GM19324 (cell line): Measurements from ENCODE around the gene VWC2L.

Experiments
- ATAC-seq: cut with Tn5 transposase; IDR thresholded peaks from one replicate; pipeline ENCODE4 v1.9.1; 2021; ENCODE audit warnings: mild to moderate bottlenecking, moderate library complexity; ENCODE audit not compliant: unreplicated experiment, low FRiP score

Gene VWC2L

DNA sequence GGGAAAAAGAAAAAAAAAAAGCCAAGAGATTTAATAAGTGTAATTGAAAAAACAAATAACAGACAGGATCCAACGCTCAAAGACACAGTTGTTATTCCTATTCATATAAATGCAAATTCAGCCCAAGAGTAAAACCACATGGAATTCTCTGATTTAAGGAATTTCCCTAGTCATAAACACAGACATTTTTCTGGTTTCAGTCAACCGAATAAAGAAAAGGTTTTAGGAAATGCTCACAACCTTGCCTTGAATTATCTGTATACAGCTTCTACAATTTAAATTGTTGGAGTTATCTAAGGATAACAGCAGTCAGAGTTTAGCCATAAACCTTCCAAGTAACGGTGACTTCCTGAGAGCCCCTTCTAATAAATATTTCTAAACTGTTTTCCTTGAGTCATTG, 122.7 kb downstream of the VWC2L start:
- ATAC-seq, result no peak

DNA sequence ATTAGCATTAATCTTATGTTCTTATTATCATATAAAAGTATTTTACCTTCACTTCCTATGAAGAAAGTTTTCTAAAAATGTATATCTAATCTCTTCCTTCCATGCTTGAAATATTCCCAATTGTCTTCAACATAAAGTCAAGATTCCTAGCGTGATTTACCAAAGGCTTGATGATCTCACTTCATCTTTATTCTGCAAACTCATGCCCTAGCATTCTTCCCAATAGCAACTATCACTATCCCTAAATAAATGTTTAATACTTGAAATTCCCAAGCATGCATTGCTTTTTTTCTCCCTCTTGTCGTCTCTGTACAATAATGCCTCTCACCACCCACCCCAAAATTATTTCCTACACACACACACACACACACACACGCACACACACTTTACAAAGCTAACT, 125.8 kb downstream of the VWC2L start:
- ATAC-seq, result no peak

DNA sequence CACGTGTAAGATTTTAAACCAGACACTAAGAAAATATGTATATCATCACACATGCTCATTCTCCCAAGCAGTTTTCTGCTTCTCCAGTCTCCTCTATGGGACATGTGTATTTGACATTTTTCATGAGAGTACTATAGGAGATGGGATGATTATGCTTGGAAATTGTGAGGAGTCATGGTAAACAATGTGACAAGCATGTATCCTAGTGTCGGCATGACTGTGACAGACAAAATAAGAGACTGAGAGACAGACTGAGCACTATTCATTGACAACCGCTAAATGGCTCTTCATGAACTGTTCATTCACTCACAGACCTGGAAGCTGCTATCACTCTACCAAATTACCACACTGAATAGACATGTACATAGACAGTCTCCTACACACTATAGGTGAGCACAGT, 127.1 kb downstream of the VWC2L start:
- ATAC-seq, result no peak

DNA sequence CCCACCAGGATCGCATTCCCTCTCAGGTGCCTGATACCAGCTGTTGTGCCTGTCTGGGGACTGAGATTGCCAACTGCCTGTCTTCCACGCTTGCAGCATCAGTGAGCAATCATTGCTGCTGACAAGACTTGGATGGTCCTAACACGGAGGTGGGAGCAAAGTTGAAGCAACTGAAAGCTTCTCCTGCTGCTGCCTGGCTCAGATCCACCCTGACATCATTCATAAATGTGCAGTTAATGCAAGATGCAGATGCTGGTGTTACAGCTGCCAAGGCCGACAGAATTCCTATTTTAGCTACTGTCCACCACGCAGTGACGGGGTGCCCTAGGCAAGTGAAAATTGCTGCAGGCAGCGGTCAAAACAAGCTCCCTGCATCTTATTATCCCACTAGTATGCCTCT, 131.4 kb downstream of the VWC2L start:
- no peak for ATAC-seq

DNA sequence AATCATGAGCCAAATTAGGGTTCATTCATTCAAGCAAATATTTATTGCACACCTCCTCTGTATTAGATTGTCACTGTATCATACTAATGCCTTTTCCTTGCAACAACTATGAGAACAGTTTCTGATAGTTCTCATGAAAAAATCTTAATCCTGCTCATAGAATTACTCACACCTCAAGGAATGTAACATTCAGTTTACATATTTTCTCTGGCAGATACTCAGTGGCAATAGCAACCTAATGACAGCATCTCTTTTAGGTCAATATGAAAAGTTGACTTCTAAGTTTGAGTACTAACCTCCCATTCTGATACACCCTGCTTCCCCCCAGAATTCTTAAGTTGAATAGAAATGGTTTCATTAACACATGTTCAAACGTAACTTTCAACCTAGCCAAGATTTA, 132.0 kb downstream of the VWC2L start:
- no peak for ATAC-seq

DNA sequence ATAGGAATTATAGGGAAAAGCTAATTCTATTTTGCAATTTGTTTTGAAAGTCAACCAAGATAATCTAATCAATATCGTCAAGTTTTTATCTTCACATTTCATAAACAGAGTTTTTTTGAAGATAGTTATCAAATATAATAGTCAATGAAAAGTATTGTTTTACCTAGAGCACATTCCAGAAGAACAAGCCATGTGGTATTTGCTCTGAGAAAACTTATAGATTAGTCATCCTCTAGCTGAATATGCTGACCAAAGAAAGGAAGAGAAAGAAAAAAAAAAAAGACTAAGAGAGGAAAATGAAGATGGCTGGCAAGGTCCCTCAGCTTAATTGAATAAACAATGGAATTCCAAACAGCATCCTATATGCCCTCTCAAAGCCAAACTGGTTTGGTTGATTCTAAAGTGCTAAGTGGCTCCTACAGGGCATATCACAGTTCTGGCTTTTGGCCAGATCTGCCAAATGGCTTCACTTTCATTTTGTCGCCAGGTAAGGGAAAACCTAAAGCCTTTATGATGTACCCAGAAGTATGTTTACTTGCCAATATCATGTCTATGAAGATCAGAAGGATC, 132.6 kb downstream of the VWC2L start:
- no peak for ATAC-seq

DNA sequence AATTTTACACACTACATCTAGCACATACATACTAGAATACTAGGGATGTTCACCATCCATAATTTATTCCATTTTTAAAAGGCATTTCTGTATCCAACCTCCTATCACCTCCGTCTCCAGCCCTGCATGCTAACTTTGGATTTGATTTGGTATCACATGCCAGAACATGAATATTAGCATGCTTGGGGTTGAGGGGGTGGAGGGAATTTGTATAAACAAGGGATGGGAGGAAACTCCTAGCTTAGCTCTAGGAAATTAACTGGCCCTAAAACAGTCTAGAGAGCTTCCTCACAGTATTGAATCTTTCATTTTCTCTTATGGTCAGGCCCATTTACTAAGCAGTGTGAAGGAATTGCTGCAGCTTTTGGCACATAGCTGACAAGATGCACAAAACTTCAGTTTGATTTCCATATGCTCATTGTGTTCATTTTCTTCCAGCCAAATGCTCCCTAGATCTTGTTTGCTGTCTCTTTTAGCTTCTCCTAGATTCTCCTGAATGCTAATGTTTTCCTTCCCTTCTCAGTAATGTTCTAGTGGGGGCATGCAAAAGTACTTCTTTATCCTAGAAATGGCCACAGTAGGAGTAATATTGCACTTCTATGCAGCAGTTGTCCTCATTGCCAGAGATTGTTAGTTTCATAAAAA, 135.2 kb downstream of the VWC2L start:
- no peak for ATAC-seq

DNA sequence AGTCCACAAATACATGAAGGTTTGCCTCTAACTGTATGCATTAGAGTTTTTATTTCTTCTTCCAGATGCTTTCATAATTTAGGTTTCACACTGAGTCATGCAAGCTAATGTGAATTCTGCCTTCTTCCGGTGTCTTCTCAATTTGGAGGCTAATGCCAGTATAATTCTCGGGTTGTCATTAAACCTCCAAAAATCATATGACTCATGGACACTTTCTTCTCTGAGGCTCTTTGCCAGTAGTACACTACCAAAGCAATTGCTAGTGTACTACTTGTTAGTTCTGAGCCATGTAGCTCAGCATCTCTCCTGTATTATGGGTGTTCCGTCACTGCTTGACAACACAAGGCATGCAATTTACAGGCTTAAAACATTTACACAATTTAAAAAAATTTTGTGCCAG, 137.1 kb downstream of the VWC2L start:
- no peak for ATAC-seq

DNA sequence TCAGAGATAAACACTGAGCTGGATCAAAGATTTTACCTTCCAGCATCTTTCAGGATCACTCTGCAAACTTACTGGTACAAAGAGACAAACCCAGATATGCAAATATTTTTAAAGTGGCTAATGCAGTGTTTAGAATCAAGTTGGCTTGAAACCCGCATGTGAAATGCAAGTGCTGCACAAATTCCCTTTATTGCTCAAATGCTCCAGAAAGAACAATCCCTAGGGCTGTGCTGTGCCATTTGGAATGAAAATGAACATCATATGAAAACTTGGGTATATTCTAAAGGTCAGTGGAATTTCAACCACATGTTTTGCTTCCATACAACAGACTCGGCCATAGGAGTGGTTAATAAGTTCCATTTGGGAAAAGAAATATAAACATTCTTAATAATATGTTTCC, 139.1 kb downstream of the VWC2L start:
- ATAC-seq, result no peak

DNA sequence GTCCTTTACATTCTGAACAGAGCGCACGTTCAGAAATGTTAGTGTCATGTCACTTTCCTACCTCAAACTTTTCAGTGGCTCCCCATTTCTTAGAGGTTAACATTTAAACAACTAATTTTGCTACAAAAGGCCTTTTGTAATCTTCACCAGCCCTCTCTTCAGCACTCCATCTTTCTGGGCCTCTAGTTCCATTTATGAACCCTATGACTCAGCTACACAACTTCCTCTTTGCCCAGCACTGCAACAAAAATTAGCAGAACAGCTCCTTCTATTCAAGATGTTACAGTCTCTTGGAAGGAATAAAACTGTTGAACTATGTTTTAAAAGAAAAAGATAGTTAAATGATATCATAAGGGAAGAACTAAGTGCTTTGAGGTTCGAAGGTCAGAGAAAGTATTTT, 139.9 kb downstream of the VWC2L start:
- no peak for ATAC-seq

DNA sequence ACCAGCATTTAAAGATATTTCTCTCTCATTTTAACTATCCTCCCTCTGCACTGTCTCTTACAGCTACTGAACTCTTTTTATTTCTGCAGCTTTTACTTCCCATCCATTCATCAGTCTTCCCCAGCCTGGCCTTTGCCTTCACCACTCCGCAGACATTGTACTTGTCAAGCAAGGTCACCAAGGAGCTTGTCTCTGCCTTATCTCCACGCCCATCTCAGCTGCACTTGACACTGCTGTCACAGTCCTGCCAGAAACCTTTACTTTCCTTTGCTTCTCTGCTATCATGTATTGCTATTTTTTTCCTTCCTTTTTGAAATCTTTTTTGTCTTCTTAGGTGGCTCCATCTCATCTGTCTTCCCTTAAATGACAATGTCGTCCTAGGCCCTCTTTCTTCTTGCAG, 147.0 kb downstream of the VWC2L start:
- no peak for ATAC-seq

DNA sequence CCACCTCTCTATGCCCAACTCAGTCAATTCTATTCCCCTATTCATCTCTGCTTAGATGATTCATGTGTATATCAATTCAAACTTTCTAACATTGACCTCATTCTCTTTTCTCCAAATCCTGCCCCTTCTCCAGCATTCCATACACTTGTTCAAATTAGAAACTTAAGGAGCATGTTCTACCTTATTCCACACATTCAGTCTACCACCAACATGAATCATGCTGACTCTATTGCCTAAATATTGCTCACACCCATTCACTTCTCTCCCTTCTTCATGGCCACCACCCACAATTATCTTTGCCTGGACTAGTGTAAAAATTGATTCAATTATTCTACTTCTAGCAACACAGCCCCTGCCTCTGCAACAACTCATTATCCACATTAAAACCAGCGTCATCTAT, 147.5 kb downstream of the VWC2L start:
- ATAC-seq, result no peak

DNA sequence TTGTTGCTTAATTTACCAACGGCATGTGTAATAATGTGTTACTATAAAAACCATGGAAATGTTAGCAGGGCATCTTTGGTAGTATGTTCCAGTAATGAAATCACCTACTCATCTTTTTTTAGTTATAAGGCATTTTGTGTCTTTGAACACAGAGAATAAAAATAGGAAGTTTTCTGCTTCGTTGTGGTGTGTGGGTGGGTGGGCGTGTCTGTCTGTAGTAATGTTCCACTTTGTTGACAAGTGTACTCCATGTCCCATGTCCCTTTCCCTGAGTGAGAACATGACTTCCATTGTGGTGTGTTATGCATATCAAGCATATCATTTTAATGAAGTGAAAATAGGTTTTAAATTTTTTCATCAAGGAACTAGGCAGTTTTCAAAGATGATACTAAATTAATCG, 149.3 kb downstream of the VWC2L start:
- ATAC-seq, result no peak

DNA sequence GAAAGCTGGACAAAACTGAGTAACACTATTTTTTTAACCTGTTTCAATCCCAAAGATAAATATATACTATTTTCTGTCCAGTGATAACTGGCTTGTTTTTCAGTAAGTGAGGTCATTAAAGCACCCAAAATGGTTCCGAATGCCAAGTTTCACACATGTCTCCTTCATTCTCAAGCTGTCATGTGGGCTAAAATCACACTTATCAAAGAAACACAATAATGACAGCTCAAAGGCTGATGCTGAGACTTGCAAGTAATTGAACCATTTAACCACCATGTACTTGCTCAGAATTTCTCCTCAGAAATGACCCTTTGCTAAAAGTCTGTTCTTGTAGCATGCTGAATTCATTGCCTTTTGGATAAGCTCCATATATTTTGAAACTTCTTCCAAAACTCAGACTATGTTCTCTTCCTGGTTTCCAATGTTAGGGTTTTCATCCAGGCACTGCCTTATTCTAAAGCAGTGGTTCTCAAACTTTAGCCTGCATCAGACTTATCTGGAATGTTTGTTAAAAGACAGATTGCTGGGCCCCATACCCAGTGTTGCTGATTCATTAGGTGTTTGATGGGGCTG, 149.8 kb downstream of the VWC2L start:
- no peak for ATAC-seq

DNA sequence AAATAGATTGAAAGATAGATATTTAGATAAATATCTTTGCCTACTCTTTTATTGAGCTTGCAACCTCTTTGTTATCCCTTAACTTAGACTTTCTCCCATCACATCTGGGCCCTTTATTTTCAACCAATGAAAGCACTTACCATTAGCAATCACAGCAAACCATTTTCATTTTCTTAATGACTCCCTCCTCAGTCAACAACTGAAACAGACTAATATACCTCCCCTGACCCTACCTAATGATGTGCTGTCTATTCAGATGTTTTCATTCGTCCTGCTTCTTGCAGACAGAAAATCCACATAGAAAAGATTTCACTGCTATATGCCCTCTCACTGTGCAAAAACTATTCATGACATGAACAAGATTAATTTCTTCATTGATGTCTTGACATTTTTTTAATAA, 154.4 kb downstream of the VWC2L start:
- no peak for ATAC-seq

DNA sequence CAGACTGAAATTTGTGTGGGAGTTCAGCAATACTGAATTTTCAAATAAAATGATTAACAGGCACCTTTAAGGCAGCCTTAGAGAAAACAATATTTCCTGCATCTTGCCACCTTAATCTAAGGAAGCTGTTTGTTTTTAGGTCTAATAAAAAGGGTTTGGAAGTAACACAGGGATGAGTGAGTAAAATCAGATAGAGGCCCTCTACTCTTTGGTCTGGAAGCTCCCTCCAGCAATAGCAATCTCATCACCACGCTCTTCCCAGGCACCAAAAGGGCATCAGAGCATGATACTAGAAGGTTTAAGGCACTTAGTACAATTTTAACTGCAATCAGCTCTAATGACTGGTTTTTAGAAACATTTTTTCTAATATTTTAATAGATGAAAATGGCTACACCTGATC, 155.6 kb downstream of the VWC2L start:
- ATAC-seq, result no peak

DNA sequence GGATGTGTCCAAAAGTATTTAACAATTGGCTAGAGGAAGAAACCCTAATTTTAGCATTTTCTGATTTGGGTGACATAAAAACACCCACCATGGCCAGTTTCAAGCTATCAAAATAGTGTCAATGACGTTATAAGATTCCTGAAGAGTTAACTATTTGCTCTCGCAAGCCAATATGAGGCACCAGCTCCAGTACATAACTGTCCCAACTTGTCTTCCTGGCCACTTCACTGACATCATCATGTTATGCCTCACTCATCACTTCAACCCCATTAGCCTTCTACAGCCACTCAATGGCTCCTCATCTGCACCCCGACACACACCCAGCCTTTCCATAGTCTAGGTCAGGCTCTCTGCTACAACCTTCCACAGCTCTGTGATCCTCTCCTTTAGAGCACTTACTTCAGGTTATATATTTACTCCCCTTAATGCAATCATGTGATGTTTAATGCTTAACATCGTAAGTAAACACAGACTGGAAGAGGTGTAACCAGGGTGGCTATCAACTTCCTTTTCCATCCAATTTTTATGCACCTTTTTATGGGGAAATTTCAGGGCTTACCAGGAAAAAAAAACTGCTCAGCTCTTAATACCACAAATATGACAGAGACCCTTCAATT, 158.7 kb downstream of the VWC2L start:
- no peak for ATAC-seq

DNA sequence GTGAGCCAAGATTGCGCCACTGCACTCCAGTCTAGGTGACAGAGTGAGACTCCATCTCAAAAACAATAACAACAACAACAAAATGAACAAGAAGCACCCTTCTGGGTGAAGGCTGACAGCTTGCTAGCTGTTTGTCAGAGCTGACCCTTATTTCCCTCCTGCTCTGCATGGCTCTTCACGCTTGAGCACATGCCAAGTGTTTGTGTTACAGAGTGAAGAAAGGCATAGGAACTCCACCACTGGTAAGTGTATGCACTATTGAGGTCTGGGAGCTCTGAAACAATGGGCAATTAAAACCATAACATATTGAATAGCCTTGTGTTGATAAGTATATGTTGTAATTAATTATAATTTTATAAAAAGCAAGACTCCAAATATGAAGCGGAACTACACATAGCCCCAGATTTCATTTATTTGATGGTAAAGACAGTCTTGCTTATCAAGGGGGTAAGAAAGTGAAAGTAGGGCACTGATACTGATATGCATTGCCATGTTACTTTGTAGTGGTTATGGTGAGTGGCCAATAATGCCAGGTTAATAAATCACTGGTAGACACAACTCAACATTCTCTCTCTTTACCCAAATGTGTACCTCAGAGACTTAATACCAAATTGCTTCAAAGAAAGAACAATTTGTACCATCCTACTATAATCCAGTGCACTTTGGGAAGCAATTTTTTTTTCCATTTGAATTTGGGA, 163.4 kb downstream of the VWC2L start:
- no peak for ATAC-seq

DNA sequence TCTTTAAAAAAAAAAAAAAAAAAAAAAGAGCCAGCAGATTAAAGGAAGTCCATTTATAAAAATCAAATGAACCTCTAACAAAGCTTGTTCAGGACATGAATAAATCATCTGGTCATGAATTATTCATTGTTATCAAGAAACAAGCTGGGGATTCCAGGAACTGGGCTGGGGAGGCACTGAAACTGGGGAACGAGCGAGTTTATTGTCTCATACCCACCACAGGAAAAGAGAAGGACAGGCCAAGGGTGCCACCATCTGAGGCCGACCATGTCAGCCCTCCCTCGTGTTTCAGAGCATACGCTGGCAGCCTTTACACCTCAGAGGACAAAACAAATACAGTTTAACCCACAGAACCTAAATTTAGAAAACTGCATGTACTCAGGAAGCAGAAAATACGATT, 164.2 kb downstream of the VWC2L start:
- peak; percentile 71 for ATAC-seq

DNA sequence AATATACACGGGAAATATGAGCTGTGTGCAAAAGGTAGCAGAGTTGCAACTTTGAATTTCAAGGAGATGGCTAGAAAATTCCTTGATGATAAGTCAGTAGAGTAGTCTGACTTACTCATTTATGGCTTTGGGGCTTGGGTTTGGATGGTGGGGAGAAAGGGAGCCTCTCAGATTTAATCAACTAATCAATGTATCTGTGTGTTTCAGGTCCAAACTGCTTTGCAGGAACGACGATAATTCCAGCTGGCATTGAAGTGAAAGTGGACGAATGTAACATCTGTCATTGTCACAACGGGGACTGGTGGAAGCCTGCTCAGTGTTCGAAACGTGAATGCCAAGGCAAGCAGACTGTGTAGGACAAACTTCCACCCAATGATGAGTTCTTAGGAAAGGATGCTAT, 164.6 kb downstream of the VWC2L start:
- peak; percentile 31 for ATAC-seq

DNA sequence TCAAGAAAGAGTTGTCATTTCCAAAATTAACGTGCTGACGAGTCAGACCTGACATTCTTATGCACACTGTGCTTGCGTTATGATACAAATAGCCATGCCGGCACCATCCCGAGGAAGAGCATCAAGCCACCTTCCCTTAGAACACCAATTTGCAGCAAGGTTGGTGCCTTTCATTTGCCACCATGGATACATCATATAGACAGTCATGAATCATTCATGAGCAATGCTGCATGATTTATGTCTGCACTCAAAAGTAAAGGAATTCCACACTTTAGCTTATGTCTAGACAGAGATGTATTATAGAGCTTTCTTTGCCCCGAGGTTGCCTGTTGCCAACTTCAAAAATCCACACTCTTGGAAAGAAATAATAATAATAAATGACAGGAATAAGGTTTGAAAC, 166.9 kb downstream of the VWC2L start:
- ATAC-seq, result no peak
